CD4-positive, alpha-beta T cell (primary cell): ENCODE data around the gene MTMR12. TPM values are rescaled to one million over a fixed set of nuclear protein-coding genes. Genes with fewer than 3 reads are reported as not detected.

ENCODE experiments used
- ATAC-seq: fragments of 200-7000 bp; cut with Tn5 transposase; one replicate; pipeline ENCODE4 v1.10.0; 2022; ENCODE audit warnings: mild to moderate bottlenecking; ENCODE audit not compliant: poor library complexity
- CTCF ChIA-PET: fragments of 350-600 bp; sonication (Branson Sonifier 250); formaldehyde crosslinking; loops from one replicate; lab custom pipeline; 2021; ENCODE audit warnings: antibody characterized with exemption, inconsistent platforms; lab: Charles Lee
- POLR2A ChIA-PET: fragments of 350-600 bp; sonication (Branson Sonifier 250); formaldehyde crosslinking; loops from one replicate; lab custom pipeline; 2021; ENCODE audit warnings: antibody characterized with exemption, inconsistent platforms; lab: Charles Lee
- DNase-seq, 14 experiments: peaks; one replicate each; pipeline ENCODE4 v3.0.0-alpha.2; 2013 to 2020; ENCODE audit warnings: mixed read lengths in 2 of 14
- H3K27ac ChIP-seq, 2 donors: one replicate each; pipeline versions ENCODE4 v1.5.1 to v1.7.0; 2013; ENCODE audit warnings: low read length in 2 of 2, low read depth in 1 of 2, mild to moderate bottlenecking in 1 of 2
- H3K27me3 ChIP-seq, 2 experiments: 1 replicate in 1 of 2; 2 replicates in 1 of 2; pipeline versions ENCODE4 v1.6.1 to v1.7.0; 2013; ENCODE audit warnings: low read length in 2 of 2, control low read depth in 1 of 2, mild to moderate bottlenecking in 1 of 2, moderate library complexity in 1 of 2; ENCODE audit not compliant: insufficient read depth in 2 of 2, control insufficient read depth in 1 of 2
- H3K36me3 ChIP-seq: one replicate; pipeline ENCODE4 v1.6.1; 2013; ENCODE audit warnings: low read length, control low read depth; ENCODE audit not compliant: insufficient read depth
- H3K4me1 ChIP-seq: one replicate; pipeline ENCODE4 v1.6.1; 2013; ENCODE audit warnings: low read length, control low read depth; ENCODE audit not compliant: insufficient read depth
- H3K4me3 ChIP-seq: one replicate; pipeline ENCODE4 v1.5.1; 2013; ENCODE audit warnings: mild to moderate bottlenecking, low read length, moderate library complexity
- H3K9me3 ChIP-seq, 2 experiments: 1 replicate in 1 of 2; 2 replicates in 1 of 2; pipeline versions ENCODE4 v1.6.1 to v1.7.0; 2013; ENCODE audit warnings: low read length in 2 of 2, mild to moderate bottlenecking in 2 of 2, control low read depth in 1 of 2, moderate library complexity in 1 of 2; ENCODE audit not compliant: control insufficient read depth in 1 of 2, insufficient read depth in 1 of 2
- H3K27ac Mint-ChIP-seq: one replicate; pipeline ENCODE4 v1.8.0; 2020; ENCODE audit warnings: mixed read lengths
- H3K27me3 Mint-ChIP-seq: one replicate; pipeline ENCODE4 v1.8.0; 2021; ENCODE audit warnings: mixed read lengths
- H3K36me3 Mint-ChIP-seq: one replicate; pipeline ENCODE4 v1.8.0; 2021; ENCODE audit warnings: low read depth, mixed read lengths
- H3K4me1 Mint-ChIP-seq: one replicate; pipeline ENCODE4 v1.8.0; 2021; ENCODE audit warnings: low read depth, mixed read lengths
- H3K4me3 Mint-ChIP-seq: one replicate; pipeline ENCODE4 v1.8.0; 2020; ENCODE audit warnings: mild to moderate bottlenecking, mixed read lengths
- H3K9me3 Mint-ChIP-seq: one replicate; pipeline ENCODE4 v1.8.0; 2020; ENCODE audit warnings: mixed read lengths
- intact Hi-C, 2 experiments: fragments of 100-400 bp; cut with DNase I in 1 of 2; cut with micrococcal nuclease in 1 of 2; formaldehyde crosslinking; loops; one replicate each; pipeline versions ENCODE4 v1.15.1 to v1.9.0; 2023 to 2025; cut with DNase I, micrococcal nuclease
- total RNA-seq, 174 experiments: library from RNA in 2 of 174; stranded (reverse) in 2 of 174; gene quantifications; one replicate each; pipeline ENCODE4 v1.2.3 and lab custom pipeline; 2021 to 2026
- TF ChIP-seq, protein P1 (sequence below): fragments of 200-600 bp; IDR thresholded peaks from one replicate; pipeline ENCODE4 v1.8.0; 2022; ENCODE audit warnings: antibody characterized with exemption, mild to moderate bottlenecking

The MTMR12 gene
- total RNA-seq, 2 experiments from 2014 or later = 15.9 to 18.3 TPM

DNA sequence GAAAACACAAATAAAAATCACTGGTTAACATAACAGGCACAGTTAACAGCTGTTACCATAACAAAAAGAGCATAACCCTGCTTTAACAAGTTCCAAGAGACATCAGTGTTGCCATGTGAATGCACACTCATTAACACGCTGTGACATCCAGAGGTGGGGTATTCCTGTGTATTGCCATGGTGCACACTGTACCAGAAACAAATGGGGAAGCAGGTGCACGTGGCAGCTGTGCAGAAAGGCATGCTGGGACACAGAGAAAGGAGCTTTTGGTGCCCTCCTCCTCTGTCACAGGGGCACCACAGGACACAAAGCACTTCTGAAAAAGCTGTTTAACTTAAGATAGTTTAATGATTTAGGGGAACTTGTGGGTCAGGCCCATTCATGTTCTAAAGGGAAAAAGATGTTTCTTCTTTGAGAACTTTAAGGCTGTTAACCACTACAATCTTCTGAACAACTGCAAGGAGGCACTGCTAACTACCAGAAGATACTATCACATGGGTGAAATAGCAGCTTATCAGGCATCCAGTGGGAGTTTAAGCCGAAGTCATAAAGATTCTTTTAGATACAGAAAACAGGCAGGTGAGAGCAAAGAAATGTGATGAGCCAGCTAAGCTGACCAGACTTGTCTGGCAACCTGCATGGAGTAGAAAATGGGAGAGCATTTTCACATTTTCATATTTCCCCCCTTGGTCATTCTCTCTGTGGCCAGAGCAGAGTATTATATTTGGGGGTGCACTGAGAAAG is 82.2 kb downstream of the MTMR12 start:
- peaks cover 56% of the 10 kb centered on the region for H3K36me3 Mint-ChIP-seq
- H3K27ac ChIP-seq = no peak overlapping the region
- no peak overlapping the region for H3K4me3 ChIP-seq
- ChIA-PET CTCF (interaction anchor here (0.7 to 2.4 kb wide), 2 partner anchors 99 to 360 kb away, joined by 4 to 29 read pairs; no protein-coding TSS in a partner anchor), POLR2A (interaction anchor here (1.2 kb wide), 1 partner anchor 56 kb away, joined by 3 read pairs; the partner anchor contains the start of gene GOLPH3)
- peaks cover 5% of the 10 kb centered on the region for H3K4me1 Mint-ChIP-seq
- TF ChIP-seq, protein P1, sequence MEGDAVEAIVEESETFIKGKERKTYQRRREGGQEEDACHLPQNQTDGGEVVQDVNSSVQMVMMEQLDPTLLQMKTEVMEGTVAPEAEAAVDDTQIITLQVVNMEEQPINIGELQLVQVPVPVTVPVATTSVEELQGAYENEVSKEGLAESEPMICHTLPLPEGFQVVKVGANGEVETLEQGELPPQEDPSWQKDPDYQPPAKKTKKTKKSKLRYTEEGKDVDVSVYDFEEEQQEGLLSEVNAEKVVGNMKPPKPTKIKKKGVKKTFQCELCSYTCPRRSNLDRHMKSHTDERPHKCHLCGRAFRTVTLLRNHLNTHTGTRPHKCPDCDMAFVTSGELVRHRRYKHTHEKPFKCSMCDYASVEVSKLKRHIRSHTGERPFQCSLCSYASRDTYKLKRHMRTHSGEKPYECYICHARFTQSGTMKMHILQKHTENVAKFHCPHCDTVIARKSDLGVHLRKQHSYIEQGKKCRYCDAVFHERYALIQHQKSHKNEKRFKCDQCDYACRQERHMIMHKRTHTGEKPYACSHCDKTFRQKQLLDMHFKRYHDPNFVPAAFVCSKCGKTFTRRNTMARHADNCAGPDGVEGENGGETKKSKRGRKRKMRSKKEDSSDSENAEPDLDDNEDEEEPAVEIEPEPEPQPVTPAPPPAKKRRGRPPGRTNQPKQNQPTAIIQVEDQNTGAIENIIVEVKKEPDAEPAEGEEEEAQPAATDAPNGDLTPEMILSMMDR = no peak
- no peaks in the 10 kb centered on the region for H3K27me3 Mint-ChIP-seq
- ATAC-seq = no peak
- no peaks in the 10 kb centered on the region for H3K9me3 Mint-ChIP-seq
- no peak overlapping the region for H3K4me3 Mint-ChIP-seq
- H3K36me3 ChIP-seq = peaks cover 41% of the 10 kb centered on the region
- H3K27me3 ChIP-seq = no peaks in the 10 kb centered on the region
- DNase-seq = peak in 2 of 14 experiments; percentile 25 to 28
- H3K4me1 ChIP-seq = peaks cover 5% of the 10 kb centered on the region
- intact Hi-C loops = loop anchor here (5.0 to 10.0 kb wide), 4 partner anchors 56 to 367 kb away; partner anchors contain the start of gene GOLPH3 (in 1 of the 2)
- no peak overlapping the region for H3K27ac Mint-ChIP-seq
- H3K9me3 ChIP-seq = no peaks in the 10 kb centered on the region

DNA sequence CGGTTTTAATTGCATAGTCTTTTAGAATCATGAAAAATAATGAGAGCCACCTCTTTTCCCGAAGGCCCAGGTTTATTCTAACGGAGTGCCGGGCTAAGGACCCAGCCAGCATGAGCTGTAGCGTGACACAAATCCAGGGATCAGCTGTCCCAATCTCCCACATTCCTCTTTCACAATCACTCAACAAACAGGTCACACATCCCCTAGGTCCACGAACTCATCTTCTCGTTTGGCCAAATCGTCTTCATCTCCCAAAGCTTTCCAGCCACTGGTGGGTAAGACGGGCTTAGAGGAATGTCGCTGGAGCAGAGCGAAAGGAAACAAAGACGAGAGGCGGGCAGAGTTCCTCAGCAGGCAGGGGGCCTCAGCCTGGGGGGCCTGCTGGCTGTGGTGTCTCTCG is 83.2 kb downstream of the MTMR12 start:
- Mint-ChIP-seq H3K4me3 (no peak overlapping the region), H3K27me3 (no peaks in the 10 kb centered on the region), H3K27ac (no peak overlapping the region), H3K4me1 (peaks cover 5% of the 10 kb centered on the region), H3K9me3 (no peaks in the 10 kb centered on the region), H3K36me3 (peaks cover 46% of the 10 kb centered on the region)
- H3K4me3 ChIP-seq = no peak overlapping the region
- H3K4me1 ChIP-seq = peaks cover 5% of the 10 kb centered on the region
- H3K27ac ChIP-seq = no peak overlapping the region
- ChIA-PET POLR2A (interaction anchor here (1.2 kb wide), 1 partner anchor 55 kb away, joined by 3 read pairs; the partner anchor contains the start of gene GOLPH3), CTCF (no interaction called here)
- TF ChIP-seq, protein P1 = no peak
- no peak for ATAC-seq
- H3K27me3 ChIP-seq = no peaks in the 10 kb centered on the region
- H3K9me3 ChIP-seq = no peaks in the 10 kb centered on the region
- peaks cover 33% of the 10 kb centered on the region for H3K36me3 ChIP-seq
- no peak for DNase-seq
- intact Hi-C loops = no loop called here

DNA sequence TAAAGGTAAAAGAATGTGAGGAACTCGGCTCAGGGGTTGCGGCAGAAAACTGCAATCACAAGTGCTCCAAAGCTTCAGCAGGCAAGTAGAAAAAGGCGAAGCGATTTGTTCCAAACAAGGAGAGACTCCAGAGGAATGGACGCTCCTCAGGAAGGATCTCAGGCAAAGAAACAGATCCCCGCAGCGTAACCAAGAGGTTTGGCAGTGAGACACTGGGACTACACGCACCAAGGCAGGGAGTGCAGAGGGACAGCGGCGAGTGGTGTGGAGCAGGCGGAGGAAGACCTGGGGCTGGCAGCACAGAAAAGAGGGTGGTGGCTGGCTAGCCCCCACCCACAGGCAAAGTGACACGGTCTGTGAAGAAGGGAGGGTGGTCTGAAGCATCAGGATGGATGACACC is 83.9 kb downstream of the MTMR12 start:
- Histone ChIP-seq H3K36me3 (peaks cover 25% of the 10 kb centered on the region), H3K9me3 (no peaks in the 10 kb centered on the region), H3K4me1 (peaks cover 5% of the 10 kb centered on the region), H3K4me3 (no peak overlapping the region), H3K27me3 (no peaks in the 10 kb centered on the region), H3K27ac (no peak overlapping the region)
- no peak for DNase-seq
- ChIA-PET POLR2A (no interaction called here), CTCF (no interaction called here)
- no peak overlapping the region for H3K27ac Mint-ChIP-seq
- intact Hi-C loops = no loop called here
- no peak for ATAC-seq
- H3K4me1 Mint-ChIP-seq = peaks cover 5% of the 10 kb centered on the region
- no peak overlapping the region for H3K4me3 Mint-ChIP-seq
- peaks cover 38% of the 10 kb centered on the region for H3K36me3 Mint-ChIP-seq
- H3K9me3 Mint-ChIP-seq = no peaks in the 10 kb centered on the region
- TF ChIP-seq, protein P1 = no peak
- H3K27me3 Mint-ChIP-seq = no peaks in the 10 kb centered on the region
